Activated T-cell treated with anti-CD3 and anti-CD28 coated beads, Interleukin-2, amount 50 U/mL, for 72 hours (primary cell): Measurements from ENCODE around the gene CDH18. TPM values are rescaled to one million over a fixed set of nuclear protein-coding genes. Genes with fewer than 3 reads are reported as not detected.

Experiments used
- ATAC-seq, 2 donors: fragments of 150-1000 bp; cut with Tn5 transposase; replicated peaks in 1 of 2; 2 replicates each; pipeline ENCODE4 v1.10.0; 2021; ENCODE audit warnings: moderate library complexity in 2 of 2, mild to moderate bottlenecking in 1 of 2
- DNase-seq, 2 donors: peaks; one replicate each; pipeline ENCODE4 v3.0.0; 2021 to 2022; ENCODE audit warnings: mixed read lengths in 1 of 2
- H3K27ac Mint-ChIP-seq: one replicate; pipeline ENCODE4 v1.8.0; 2022; ENCODE audit warnings: mild to moderate bottlenecking, moderate library complexity, mixed read lengths
- H3K27me3 Mint-ChIP-seq: one replicate; pipeline ENCODE4 v1.8.0; 2022; ENCODE audit warnings: low read depth, mixed read lengths
- H3K36me3 Mint-ChIP-seq, 2 donors: one replicate each; pipeline ENCODE4 v1.8.0; 2022; ENCODE audit warnings: mixed read lengths in 2 of 2, mild to moderate bottlenecking in 1 of 2; ENCODE audit not compliant: insufficient read depth in 2 of 2
- H3K4me1 Mint-ChIP-seq: one replicate; pipeline ENCODE4 v1.8.0; 2022; ENCODE audit warnings: low read depth, mixed read lengths
- H3K4me3 Mint-ChIP-seq, 2 donors: one replicate each; pipeline ENCODE4 v1.8.0; 2022; ENCODE audit warnings: mild to moderate bottlenecking in 2 of 2, mixed read lengths in 2 of 2, moderate library complexity in 2 of 2
- H3K9me3 Mint-ChIP-seq, 2 donors: one replicate each; pipeline ENCODE4 v1.8.0; 2022; ENCODE audit warnings: mixed read lengths in 2 of 2
- total RNA-seq, 2 donors: library from RNA; stranded (reverse); gene quantifications; one replicate each; pipeline ENCODE4 v1.2.3, GENCODE V29; 2022

The CDH18 gene
- total RNA-seq, 2 donors from 2014 or later = not detected

GRCh38 chr5:19986031-19986619 is 1.9 kb downstream of the CDH18 start:
- no peak overlapping the region for H3K27ac Mint-ChIP-seq
- H3K4me3 Mint-ChIP-seq = no peak overlapping the region

DNA sequence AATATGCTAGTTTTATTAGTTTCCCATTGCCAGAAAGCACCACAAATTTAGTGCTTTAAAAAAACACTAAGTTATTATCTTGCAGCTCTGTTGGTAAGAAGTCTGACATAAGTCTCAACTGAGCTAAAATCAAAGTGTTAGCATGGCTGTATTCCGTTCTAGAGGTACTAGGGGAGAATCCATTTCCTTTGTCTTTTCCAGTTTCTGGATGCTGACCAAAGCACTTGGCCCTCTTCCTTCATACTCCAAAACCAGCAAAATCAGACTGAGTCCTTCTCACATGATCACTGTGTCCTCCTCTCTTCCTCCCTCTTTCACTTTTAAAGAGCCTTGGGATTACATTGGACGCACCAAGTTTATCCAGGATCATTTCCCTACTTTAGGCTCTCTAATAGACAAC is 9.5 kb downstream of the CDH18 start:
- no peaks in the 10 kb centered on the region for H3K4me1 Mint-ChIP-seq
- H3K27me3 Mint-ChIP-seq = no peaks in the 10 kb centered on the region
- peaks cover 13 to 14% of the 10 kb centered on the region in 2 donors for H3K9me3 Mint-ChIP-seq
- no peak overlapping the region for H3K27ac Mint-ChIP-seq
- H3K4me3 Mint-ChIP-seq = no peak overlapping the region
- H3K36me3 Mint-ChIP-seq = peaks cover 0 to 1% of the 10 kb centered on the region in 2 donors
- ATAC-seq (no peak), DNase-seq (no peak)

More at GRCh38 chr5:19986031-19986619, 1.9 kb downstream of the CDH18 start:
- no peak for ATAC-seq
- H3K27me3 Mint-ChIP-seq = no peaks in the 10 kb centered on the region
- H3K36me3 Mint-ChIP-seq = peaks cover 0 to 3% of the 10 kb centered on the region in 2 donors
- H3K4me1 Mint-ChIP-seq = no peaks in the 10 kb centered on the region
- peaks cover 4 to 10% of the 10 kb centered on the region in 2 donors for H3K9me3 Mint-ChIP-seq
- DNase-seq = no peak

DNA sequence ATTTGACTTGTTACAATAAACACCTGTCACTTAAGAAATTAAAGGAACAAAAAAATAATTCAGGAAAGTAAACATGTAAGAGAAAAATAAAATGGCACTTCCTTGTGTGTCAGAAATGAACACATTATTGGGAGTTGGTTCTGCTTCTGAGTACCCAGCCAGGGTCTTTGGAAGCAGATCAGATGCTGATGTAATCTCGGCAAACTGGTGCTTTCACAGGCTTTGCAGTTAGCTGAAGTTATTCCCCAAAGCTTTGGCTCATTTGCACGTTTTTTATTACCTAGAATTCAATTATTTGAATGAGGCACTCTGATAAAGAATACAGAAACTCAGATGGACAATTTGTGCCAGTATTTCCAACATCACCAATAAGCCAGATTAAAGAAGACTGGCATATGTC is 10.9 kb downstream of the CDH18 start:
- peaks cover 17% of the 10 kb centered on the region in 2 donors for H3K9me3 Mint-ChIP-seq
- no peak for DNase-seq
- H3K4me3 Mint-ChIP-seq = no peak overlapping the region
- no peaks in the 10 kb centered on the region for H3K4me1 Mint-ChIP-seq
- H3K27ac Mint-ChIP-seq = no peak overlapping the region
- no peaks in the 10 kb centered on the region for H3K27me3 Mint-ChIP-seq
- ATAC-seq = no peak
- peaks cover 0 to 3% of the 10 kb centered on the region in 2 donors for H3K36me3 Mint-ChIP-seq

- H3K27ac Mint-ChIP-seq = no peak overlapping the region
- H3K4me3 Mint-ChIP-seq = no peak overlapping the region
- ATAC-seq (no peak), DNase-seq (no peak)
- peaks cover 12 to 18% of the 10 kb centered on the region in 2 donors for H3K9me3 Mint-ChIP-seq
- H3K27me3 Mint-ChIP-seq = no peaks in the 10 kb centered on the region
- H3K36me3 Mint-ChIP-seq = peaks cover 0 to 3% of the 10 kb centered on the region in 2 donors
- no peaks in the 10 kb centered on the region for H3K4me1 Mint-ChIP-seq
Observed at GRCh38 chr5:19975795-19976194, 12.2 kb downstream of the CDH18 start.

GRCh38 chr5:19960451-19960850 is 27.5 kb downstream of the CDH18 start:
- Mint-ChIP-seq H3K4me1 (no peaks in the 10 kb centered on the region), H3K9me3 (peaks cover under 1 to 2% of the 10 kb centered on the region in 2 donors), H3K36me3 (peaks cover 0 to under 1% of the 10 kb centered on the region in 2 donors), H3K4me3 (no peak overlapping the region), H3K27ac (no peak overlapping the region), H3K27me3 (no peaks in the 10 kb centered on the region)
- DNase-seq (no peak), ATAC-seq (no peak)

GRCh38 chr5:19959830-19960384 is 28.1 kb downstream of the CDH18 start:
- Mint-ChIP-seq H3K27ac (no peak overlapping the region), H3K9me3 (peaks cover 3 to 4% of the 10 kb centered on the region in 2 donors), H3K4me3 (no peak overlapping the region), H3K4me1 (no peaks in the 10 kb centered on the region), H3K27me3 (no peaks in the 10 kb centered on the region), H3K36me3 (no peaks in the 10 kb centered on the region)
- DNase-seq = no peak
- ATAC-seq = no peak

DNA sequence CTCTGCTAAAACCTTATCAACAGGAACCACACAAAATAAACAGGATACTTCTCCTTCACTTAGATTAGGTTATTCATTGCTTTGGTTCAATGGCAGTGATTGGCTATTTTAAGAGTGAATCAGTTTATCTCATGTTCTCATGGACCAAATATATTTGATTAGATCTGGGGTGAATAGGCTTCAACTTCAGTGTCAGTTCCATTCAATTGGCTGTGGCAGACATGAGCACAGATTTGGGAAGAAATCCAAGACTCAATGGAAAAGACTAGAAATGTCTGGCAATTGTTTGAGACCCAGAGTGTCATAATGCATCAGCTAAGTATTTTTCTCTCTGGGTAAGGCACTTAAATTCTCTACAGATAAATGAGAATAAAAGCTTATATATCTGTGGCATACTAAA is 37.1 kb downstream of the CDH18 start:
- H3K9me3 Mint-ChIP-seq = peaks cover 1 to 6% of the 10 kb centered on the region in 2 donors
- no peak overlapping the region for H3K27ac Mint-ChIP-seq
- ATAC-seq = no peak
- H3K4me1 Mint-ChIP-seq = no peaks in the 10 kb centered on the region
- no peaks in the 10 kb centered on the region for H3K36me3 Mint-ChIP-seq
- H3K4me3 Mint-ChIP-seq = no peak overlapping the region
- no peaks in the 10 kb centered on the region for H3K27me3 Mint-ChIP-seq
- DNase-seq = no peak

DNA sequence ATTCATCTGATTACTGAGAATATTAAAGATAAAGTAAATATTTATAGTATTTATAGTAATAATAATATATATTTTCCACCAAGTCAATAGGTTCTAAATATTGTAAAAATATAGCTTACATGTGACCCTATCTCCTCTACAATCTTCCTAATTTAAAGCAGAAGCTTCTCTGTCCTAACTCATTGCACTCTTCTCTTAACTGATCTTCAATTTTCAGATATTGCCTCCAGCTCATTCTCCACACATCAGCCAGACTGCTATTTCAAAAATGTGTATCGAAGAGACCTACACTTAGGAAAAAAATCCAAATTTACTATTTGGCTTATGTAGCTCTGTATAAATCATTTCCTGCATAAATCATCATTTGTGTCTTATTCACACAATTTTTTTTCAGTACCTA is 47.8 kb downstream of the CDH18 start:
- no peak for DNase-seq
- Mint-ChIP-seq H3K27ac (no peak overlapping the region), H3K36me3 (no peaks in the 10 kb centered on the region), H3K9me3 (peaks cover 4 to 7% of the 10 kb centered on the region in 2 donors), H3K27me3 (no peaks in the 10 kb centered on the region), H3K4me1 (no peaks in the 10 kb centered on the region), H3K4me3 (no peak overlapping the region)
- ATAC-seq = no peak

DNA sequence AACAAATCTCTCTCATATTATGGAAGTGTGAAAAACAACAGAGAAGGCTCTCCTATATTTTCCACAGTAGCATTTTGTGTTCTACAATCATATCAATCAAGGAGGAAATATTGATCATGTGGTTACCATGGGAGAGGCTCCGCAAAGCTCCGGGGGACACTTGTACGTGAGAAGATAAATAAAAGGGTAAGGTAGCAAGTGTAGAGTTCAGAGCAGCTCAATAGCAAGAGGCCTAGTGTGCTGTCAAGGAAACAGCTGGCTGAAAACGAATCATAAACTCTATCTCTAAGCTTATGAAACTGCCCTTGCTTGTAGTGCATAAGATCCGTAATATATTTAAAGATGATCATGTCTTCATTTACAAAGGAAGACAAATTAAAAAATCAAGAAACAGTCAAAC is 57.5 kb downstream of the CDH18 start:
- Mint-ChIP-seq H3K9me3 (peaks cover 13 to 17% of the 10 kb centered on the region in 2 donors), H3K27me3 (no peaks in the 10 kb centered on the region), H3K4me3 (no peak overlapping the region), H3K36me3 (no peaks in the 10 kb centered on the region), H3K4me1 (no peaks in the 10 kb centered on the region), H3K27ac (no peak overlapping the region)
- no peak for DNase-seq
- ATAC-seq = no peak

- Mint-ChIP-seq H3K4me3 (no peak overlapping the region), H3K27ac (no peak overlapping the region), H3K27me3 (no peaks in the 10 kb centered on the region), H3K9me3 (peaks cover 16 to 17% of the 10 kb centered on the region in 2 donors), H3K4me1 (no peaks in the 10 kb centered on the region), H3K36me3 (no peaks in the 10 kb centered on the region)
- DNase-seq (no peak), ATAC-seq (no peak)
Observed at GRCh38 chr5:19928562-19929421, 59.2 kb downstream of the CDH18 start.

GRCh38 chr5:19927919-19928318 is 60.1 kb downstream of the CDH18 start:
- Mint-ChIP-seq H3K36me3 (no peaks in the 10 kb centered on the region), H3K4me1 (no peaks in the 10 kb centered on the region), H3K27me3 (no peaks in the 10 kb centered on the region), H3K4me3 (no peak overlapping the region), H3K27ac (no peak overlapping the region), H3K9me3 (peaks cover 11 to 16% of the 10 kb centered on the region in 2 donors)
- ATAC-seq (no peak), DNase-seq (no peak)

DNA sequence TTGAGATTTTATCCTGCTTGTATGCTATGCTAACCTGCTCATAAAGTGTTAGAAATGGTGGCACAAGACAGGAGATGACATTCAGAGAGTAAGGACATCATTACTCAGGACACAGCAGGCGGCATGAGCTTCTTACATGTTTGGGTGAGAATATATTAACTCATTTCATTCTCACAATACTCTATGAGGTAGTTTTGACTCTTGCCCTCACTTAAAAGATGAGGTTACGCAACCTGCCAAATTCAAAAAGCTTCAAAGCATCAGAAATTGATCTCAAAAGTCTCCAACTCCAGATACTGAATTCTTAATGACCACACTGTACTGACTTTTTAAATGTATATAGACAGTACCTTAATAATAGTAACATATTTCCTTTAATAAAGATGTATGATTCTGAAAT is 60.8 kb downstream of the CDH18 start:
- Mint-ChIP-seq H3K4me3 (no peak overlapping the region), H3K4me1 (no peaks in the 10 kb centered on the region), H3K27me3 (no peaks in the 10 kb centered on the region), H3K36me3 (no peaks in the 10 kb centered on the region), H3K9me3 (peaks cover 6 to 11% of the 10 kb centered on the region in 2 donors), H3K27ac (no peak overlapping the region)
- ATAC-seq = no peak
- DNase-seq = no peak

GRCh38 chr5:19923742-19924141 is 64.3 kb downstream of the CDH18 start:
- DNase-seq (no peak), ATAC-seq (no peak)
- Mint-ChIP-seq H3K36me3 (no peaks in the 10 kb centered on the region), H3K9me3 (peaks cover 2 to 3% of the 10 kb centered on the region in 2 donors), H3K27ac (no peak overlapping the region), H3K27me3 (no peaks in the 10 kb centered on the region), H3K4me3 (no peak overlapping the region), H3K4me1 (no peaks in the 10 kb centered on the region)
